HEK293 (cell line): ENCODE results near the gene TSPO.

Experiments
- TRIM28 ChIP-seq: IDR thresholded peaks from 2 replicates; pipeline ENCODE4 v1.6.1; 2011; ENCODE audit warnings: low read length, control low read depth, borderline replicate concordance
- ZNF449 ChIP-seq: fragments of 450-650 bp; formaldehyde crosslinking; IDR thresholded peaks from 2 replicates; pipeline ENCODE4 v1.5.1; 2017; ENCODE audit warnings: missing biosample characterization, mild to moderate bottlenecking, missing genetic modification characterization, moderate library complexity
- ZNF792 ChIP-seq: fragments of 450-650 bp; formaldehyde crosslinking; IDR thresholded peaks from 2 replicates; pipeline ENCODE4 v1.5.1; 2016; ENCODE audit warnings: missing biosample characterization, missing genetic modification characterization

GRCh38 chr22:43187171-43188099, 36.1 kb downstream of the TSPO start:
- TF ChIP-seq ZNF449 (tag by site-specific recombination) = peak; percentile 21; the same call in 1 of the 2 replicates
- no peak for TF ChIP-seq ZNF792 (tag by site-specific recombination)
- TF ChIP-seq TRIM28 = peak; percentile 76; the same call in 1 of the 2 replicates
